Measurements from ENCODE around the gene KCNK17.

GRCh38 chr6:39294899-39295298, 19.3 kb downstream of the KCNK17 start:
- TF ChIP-seq, protein P1, sequence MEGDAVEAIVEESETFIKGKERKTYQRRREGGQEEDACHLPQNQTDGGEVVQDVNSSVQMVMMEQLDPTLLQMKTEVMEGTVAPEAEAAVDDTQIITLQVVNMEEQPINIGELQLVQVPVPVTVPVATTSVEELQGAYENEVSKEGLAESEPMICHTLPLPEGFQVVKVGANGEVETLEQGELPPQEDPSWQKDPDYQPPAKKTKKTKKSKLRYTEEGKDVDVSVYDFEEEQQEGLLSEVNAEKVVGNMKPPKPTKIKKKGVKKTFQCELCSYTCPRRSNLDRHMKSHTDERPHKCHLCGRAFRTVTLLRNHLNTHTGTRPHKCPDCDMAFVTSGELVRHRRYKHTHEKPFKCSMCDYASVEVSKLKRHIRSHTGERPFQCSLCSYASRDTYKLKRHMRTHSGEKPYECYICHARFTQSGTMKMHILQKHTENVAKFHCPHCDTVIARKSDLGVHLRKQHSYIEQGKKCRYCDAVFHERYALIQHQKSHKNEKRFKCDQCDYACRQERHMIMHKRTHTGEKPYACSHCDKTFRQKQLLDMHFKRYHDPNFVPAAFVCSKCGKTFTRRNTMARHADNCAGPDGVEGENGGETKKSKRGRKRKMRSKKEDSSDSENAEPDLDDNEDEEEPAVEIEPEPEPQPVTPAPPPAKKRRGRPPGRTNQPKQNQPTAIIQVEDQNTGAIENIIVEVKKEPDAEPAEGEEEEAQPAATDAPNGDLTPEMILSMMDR (conservative IDR thresholded peaks at IDR 0.05; ENCODE audit: low read depth, low read length), result no peak
- no peak for TF ChIP-seq EZH2 (IDR thresholded peaks at IDR 0.05; ENCODE audit: low read length, unreplicated experiment)

All from PC-3 (cell line).